Stimulated activated CD8-positive, alpha-beta memory T cell treated with anti-CD3 and anti-CD28 coated beads, Interleukin-4, amount 100 ng/mL, for 4 hours (primary cell): ENCODE measurements around the gene TMEM175.
"Not testable (repeated sequence)": the region's sequence is repeated elsewhere in the genome, so short reads cannot be mapped to it uniquely, and the experiment has no call there.

Experiments used
- DNase-seq, 2 donors: peaks; one replicate each; pipeline ENCODE4 v3.0.0-alpha.2; 2020; ENCODE audit warnings: low read depth in 2 of 2, low spot score in 1 of 2

The TMEM175 gene

GRCh38 chr4:915041-915474 is 17.2 kb upstream of the TMEM175 start:
- no peak for DNase-seq

- no peak for DNase-seq
These were observed 16.7 kb upstream of the TMEM175 start for GRCh38 chr4:915595-915994.

GRCh38 chr4:917466-917865 is 14.8 kb upstream of the TMEM175 start:
- DNase-seq, result no peak

GRCh38 chr4:917992-918391 is 14.3 kb upstream of the TMEM175 start:
- DNase-seq, result no peak

GRCh38 chr4:918591-918990 is 13.7 kb upstream of the TMEM175 start:
- not testable (repeated sequence) for DNase-seq

DNA sequence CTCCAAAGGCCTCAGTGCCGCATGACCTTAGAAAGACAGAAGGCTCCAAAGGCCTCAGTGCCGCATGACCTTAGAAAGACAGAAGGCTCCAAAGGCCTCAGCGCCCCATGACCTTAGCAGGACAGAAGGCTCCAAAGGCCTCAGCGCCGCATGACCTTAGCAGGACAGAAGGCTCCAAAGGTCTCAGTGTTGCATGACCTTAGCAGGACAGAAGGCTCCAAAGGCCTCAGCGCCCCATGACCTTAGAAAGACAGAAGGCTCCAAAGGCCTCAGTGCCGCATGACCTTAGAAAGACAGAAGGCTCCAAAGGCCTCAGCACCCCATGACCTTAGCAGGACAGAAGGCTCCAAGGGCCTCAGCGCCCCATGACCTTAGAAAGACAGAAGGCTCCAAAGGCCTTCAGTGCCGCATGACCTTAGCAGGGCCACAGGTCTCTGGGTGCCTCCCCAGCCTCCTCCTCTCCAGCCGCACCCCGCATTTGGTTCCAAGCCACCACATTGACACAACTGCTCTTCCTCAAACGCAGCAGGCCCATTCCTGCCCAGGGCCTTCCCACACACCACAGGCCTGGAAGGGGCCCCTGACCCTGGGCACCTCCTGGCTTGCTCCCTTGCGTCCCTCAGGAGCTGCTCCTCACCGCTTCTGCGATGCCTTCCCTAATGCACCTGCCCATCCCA is 13.1 kb upstream of the TMEM175 start:
- not testable (repeated sequence) for DNase-seq

GRCh38 chr4:921830-922331 is 10.4 kb upstream of the TMEM175 start:
- no peak for DNase-seq

DNA sequence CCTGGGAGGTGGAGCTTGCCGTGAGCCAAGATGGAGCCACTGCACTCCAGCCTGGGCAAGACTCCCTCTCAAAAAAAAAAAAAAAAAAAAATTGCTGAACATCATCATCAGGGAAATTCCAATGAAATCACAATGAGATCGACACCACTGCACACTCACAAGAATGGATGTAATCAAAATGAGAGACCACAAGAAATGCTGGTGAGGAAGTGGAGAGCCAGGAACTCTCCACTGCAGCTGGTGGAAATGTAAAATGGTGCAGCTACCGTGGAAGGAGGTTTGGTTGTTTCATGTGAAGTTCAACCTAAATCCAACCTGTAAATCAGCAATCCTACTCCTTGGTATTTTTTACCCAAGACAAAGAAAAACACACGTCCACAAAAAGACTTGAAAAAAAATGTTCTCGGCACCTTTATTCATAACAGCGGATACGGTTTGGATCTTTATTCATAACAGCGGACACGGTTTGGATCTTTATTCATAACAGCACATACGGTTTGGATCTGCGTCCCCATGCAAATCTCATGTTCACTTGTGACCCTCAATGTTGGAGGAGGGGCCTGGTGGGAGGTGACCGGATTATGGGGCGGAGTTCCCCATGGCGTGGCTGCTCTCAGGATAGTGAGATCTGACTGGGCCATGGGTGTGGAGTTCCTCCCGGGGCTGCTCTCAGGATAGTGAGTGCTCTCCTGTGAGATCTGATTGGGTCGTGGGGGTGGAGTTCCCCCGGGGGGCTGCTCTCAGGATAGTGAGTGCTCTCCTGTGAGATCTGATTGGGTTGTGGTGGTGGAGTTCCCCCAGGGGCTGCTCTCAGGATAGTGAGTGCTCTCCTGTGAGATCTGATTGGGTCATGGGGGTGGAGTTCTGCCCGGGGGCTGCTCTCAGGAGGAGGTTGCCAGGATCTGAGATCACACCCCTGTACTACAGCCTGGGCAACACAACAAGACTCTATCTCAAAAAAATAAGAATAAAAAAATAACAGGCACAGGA is 7.9 kb upstream of the TMEM175 start:
- no peak for DNase-seq

DNA sequence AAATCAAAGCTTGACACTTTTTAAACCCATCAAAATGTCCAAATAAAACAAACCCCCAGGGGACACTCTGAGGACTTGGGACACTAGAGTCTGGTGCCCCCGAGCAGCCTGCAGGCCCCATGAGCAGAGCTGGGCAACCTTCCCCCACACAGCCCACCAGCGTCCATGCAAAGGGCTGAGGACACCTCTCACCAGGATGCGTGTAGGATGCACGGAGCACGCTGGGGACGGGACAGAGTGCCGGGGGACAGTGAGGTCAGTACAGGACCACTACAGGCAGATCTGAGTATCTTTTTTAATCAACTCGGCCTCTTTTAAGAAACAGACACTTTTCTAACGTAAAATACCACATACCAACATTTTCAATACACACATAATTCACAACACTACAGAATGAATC is 7.1 kb upstream of the TMEM175 start:
- no peak for DNase-seq

GRCh38 chr4:925771-926500 is 6.3 kb upstream of the TMEM175 start:
- no peak for DNase-seq

- no peak for DNase-seq
These were observed 5.7 kb upstream of the TMEM175 start for GRCh38 chr4:926538-926937.

DNA sequence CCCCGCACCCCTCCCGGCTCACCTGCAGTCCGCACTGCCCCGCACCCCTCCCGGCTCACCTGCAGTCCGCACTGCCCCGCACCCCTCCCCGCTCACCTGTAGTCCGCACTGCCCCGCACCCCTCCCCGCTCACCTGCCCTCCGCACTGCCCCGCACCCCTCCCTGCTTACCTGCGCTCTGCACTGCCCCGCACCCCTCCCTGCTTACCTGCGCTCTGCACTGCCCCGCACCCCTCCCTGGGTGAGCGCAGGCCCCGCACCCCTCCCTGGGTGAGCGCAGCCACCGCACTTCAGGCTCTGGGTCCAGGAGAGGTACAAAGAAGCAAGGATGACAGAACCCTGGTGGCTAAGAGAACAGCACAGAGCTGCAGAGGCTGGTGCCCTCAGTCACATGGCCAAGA is 4.7 kb upstream of the TMEM175 start:
- not testable (repeated sequence) for DNase-seq

DNA sequence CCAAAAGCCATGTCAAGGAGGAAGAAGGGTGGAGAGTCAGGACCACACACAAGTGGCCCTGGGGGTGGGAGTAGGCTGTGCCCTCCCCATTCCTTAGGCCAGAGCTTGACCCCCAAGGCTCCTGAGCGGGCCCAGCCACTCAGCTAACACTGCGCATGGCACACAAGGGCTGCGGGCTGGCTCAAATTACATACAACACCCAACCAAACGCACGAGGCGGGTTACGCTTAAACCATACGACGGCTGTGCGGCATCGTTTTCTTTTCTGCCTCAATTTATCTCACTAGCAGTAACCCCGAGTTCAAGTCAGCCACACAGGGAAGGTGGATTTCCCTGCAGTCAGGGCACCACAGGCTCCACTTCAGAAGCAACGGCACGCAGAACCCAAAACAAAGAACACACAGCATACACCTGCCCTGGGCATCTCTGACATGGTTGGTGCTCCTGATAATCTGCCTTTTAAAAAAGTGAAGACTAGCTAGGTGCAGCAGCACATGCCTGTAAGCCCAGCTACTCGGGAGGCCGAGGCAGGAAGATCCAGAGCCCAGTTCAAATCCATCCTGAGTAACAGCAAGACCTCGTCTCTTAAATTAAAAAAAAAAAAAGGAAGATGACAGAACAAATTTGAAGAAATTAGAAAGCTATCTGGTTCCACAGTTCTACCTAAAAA is 3.0 kb upstream of the TMEM175 start:
- no peak for DNase-seq

DNA sequence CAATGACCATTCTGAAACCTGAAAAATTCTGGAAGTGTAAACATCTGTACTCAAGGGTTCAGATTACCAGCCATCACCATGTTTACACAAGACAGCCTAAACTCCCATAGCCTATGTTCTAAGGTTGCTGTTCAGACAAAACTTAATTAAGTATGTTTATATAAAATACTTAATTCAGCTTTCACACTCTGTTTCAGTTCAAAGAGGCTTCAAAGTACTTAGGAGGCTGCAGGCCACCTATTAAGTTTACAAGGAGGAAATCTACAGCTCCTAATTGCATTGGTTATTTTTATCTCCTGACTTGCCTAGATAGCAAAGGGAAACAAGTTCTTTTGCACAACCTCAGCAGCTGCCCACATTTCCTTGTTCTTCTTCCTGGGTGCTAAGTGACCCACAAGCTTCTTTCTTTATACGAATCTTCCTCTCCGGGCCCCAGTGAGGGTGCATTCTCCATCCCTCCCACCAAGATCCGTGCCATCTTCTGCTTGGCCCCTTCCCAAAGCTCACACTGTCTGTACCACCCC is 2.2 kb upstream of the TMEM175 start:
- DNase-seq, result no peak

DNA sequence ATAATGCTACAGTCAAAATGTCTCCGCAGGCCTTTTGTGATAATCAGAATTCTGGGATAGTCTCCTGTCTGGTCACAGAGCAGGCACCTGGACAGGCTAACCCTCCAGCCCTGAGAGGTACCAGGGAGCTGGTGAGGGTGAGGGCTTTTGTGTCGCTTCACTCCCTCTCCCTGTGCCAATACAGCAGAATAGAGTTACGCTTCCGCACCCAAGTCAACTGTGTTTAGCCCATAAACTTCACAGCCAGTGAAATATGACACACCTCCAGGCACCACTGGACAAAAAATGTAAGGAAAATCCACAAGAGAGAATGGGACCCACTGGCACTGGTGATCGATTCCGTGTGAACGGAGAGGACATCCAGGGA is 1.4 kb upstream of the TMEM175 start:
- DNase-seq, result no peak

DNA sequence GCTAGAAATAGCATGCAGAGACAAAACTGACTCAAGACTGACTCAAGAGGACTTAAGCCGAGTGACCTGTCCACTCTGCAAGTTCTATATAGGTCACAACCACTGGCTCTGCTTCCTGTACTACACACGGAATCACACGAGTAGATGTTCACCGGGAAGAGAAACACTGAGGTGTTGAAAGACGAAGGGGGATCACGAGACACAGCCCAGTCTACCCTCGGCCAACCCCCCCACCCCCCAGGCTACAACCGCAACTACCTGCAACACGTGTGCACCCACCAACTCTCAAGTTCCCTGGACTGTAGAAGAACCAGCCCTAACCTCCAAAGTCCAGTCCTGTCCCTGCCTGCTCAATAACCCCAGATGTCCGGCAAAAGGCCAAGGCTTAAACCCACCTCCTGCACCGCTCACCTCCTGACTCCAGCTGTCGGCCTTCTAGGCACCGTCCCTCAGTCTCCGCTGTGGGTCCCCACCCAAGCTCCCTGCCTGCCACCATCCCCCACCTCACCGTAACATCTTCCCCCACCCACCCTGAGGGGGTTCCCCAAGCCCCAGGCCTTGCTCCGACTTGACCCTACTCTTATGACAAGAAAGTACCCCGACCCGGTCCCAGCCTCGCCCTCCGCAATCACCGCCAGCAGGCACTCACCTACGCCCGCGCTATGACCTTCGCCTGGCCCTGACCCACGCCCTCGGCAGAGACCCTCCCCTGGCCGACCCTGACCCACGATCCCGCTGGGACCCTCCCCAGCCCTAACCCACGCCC is 883 bp upstream of the TMEM175 start:
- no peak for DNase-seq

GRCh38 chr4:932713-933070 is 432 bp downstream of the TMEM175 start:
- no peak for DNase-seq

- DNase-seq, result not testable (repeated sequence)
These were observed 7.2 kb downstream of the TMEM175 start for GRCh38 chr4:939508-939907.

GRCh38 chr4:945274-946102 is 13.2 kb downstream of the TMEM175 start:
- no peak for DNase-seq
